ENCODE measurements around the gene CDH23. TPM values are rescaled to one million over a fixed set of nuclear protein-coding genes. Genes with fewer than 3 reads are reported as not detected.

The CDH23 gene
- total RNA-seq, 2 experiments from 2014 or later = 1.6 TPM

GRCh38 chr10:71614946-71615345 is 218.2 kb downstream of the CDH23 start:
- CTCF ChIA-PET = no interaction called here
- no peaks in the 10 kb centered on the region for H3K4me1 Mint-ChIP-seq (ENCODE audit: low read depth)
- intact Hi-C loops (cut with micrococcal nuclease) = no loop called here
- H3K27me3 Mint-ChIP-seq (ENCODE audit: low read depth) = no peaks in the 10 kb centered on the region
- no peak overlapping the region for H3K27ac Mint-ChIP-seq
- no peaks in the 10 kb centered on the region for H3K9me3 Mint-ChIP-seq
- H3K36me3 Mint-ChIP-seq (ENCODE audit: low read depth) = no peaks in the 10 kb centered on the region
- no peak overlapping the region for H3K4me3 Mint-ChIP-seq
- DNase-seq = no peak

- DNase-seq = no peak
Measured at GRCh38 chr10:71615538-71616329, 219.0 kb downstream of the CDH23 start.

GRCh38 chr10:71616817-71617654 is 220.3 kb downstream of the CDH23 start:
- Mint-ChIP-seq H3K27ac (no peak overlapping the region), H3K27me3 (ENCODE audit: low read depth) (no peaks in the 10 kb centered on the region), H3K4me3 (no peak overlapping the region), H3K4me1 (ENCODE audit: low read depth) (no peaks in the 10 kb centered on the region), H3K36me3 (ENCODE audit: low read depth) (no peaks in the 10 kb centered on the region), H3K9me3 (no peaks in the 10 kb centered on the region)
- intact Hi-C loops (cut with micrococcal nuclease) = no loop called here
- CTCF ChIA-PET = no interaction called here
- DNase-seq = no peak

More at GRCh38 chr10:71615538-71616329, 219.0 kb downstream of the CDH23 start:
- Mint-ChIP-seq H3K27ac (no peak overlapping the region), H3K36me3 (ENCODE audit: low read depth) (no peaks in the 10 kb centered on the region), H3K4me3 (no peak overlapping the region), H3K27me3 (ENCODE audit: low read depth) (no peaks in the 10 kb centered on the region), H3K9me3 (no peaks in the 10 kb centered on the region), H3K4me1 (ENCODE audit: low read depth) (no peaks in the 10 kb centered on the region)
- CTCF ChIA-PET = no interaction called here
- intact Hi-C loops (cut with micrococcal nuclease) = no loop called here

DNA sequence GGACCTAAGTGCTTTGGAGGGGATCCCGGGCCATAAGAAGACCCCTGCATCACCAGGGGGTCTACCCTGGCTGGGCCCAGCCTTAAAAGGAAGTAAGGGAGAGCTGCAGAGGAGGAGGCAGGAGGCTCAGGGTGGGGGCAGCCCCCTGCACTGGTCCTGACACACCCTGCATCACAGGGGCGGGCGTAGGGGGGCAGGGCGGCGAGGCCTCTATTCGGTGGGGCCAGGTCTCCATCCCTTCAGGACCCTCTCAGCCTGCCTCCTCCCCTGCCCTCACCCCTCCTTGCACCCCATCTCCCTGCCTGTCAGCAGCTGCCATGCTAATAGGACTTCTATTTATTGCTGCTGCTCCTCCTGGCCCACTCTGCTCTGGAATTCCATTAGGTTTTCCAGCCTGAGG is 221.5 kb downstream of the CDH23 start:
- Mint-ChIP-seq H3K36me3 (ENCODE audit: low read depth) (no peaks in the 10 kb centered on the region), H3K4me1 (ENCODE audit: low read depth) (no peaks in the 10 kb centered on the region), H3K9me3 (no peaks in the 10 kb centered on the region), H3K27me3 (ENCODE audit: low read depth) (no peaks in the 10 kb centered on the region), H3K4me3 (no peak overlapping the region), H3K27ac (no peak overlapping the region)
- CTCF ChIA-PET = interaction anchor here (0.9 to 1.0 kb wide), 2 partner anchors 90 to 234 kb away, joined by 3 read pairs; no protein-coding TSS in a partner anchor
- no peak for DNase-seq
- intact Hi-C loops (cut with micrococcal nuclease) = no loop called here

GRCh38 chr10:71618598-71618997 is 221.9 kb downstream of the CDH23 start:
- CTCF ChIA-PET = interaction anchor here (0.9 to 1.0 kb wide), 2 partner anchors 89 to 234 kb away, joined by 3 read pairs; no protein-coding TSS in a partner anchor
- Mint-ChIP-seq H3K27me3 (ENCODE audit: low read depth) (no peaks in the 10 kb centered on the region), H3K4me3 (no peak overlapping the region), H3K36me3 (ENCODE audit: low read depth) (no peaks in the 10 kb centered on the region), H3K4me1 (ENCODE audit: low read depth) (no peaks in the 10 kb centered on the region), H3K9me3 (no peaks in the 10 kb centered on the region), H3K27ac (no peak overlapping the region)
- DNase-seq = no peak
- intact Hi-C loops (cut with micrococcal nuclease) = no loop called here

DNA sequence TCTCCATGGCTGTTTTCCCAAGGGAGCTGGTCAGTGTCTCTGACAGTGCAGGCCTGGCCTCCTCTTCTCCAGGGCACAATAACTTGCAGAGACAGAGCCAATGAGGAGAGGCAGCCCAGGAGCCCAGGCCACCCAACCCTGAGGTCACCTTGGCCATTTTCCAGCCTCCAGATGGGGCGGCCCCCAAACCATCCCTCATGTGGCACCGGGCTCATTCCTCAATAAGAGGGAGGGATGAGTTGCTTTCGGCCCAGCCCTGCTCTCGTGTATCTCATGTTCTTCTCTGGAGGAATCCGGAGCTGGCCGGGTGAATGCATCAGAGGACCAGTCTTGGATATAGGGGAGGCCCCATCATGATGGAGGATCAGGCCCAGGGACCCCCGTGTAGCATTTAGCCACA is 223.9 kb downstream of the CDH23 start:
- no peaks in the 10 kb centered on the region for H3K9me3 Mint-ChIP-seq
- H3K27ac Mint-ChIP-seq = no peak overlapping the region
- no peak overlapping the region for H3K4me3 Mint-ChIP-seq
- intact Hi-C loops (cut with micrococcal nuclease) = no loop called here
- DNase-seq = no peak
- CTCF ChIA-PET = no interaction called here
- no peaks in the 10 kb centered on the region for H3K4me1 Mint-ChIP-seq (ENCODE audit: low read depth)
- H3K36me3 Mint-ChIP-seq (ENCODE audit: low read depth) = no peaks in the 10 kb centered on the region
- no peaks in the 10 kb centered on the region for H3K27me3 Mint-ChIP-seq (ENCODE audit: low read depth)

DNA sequence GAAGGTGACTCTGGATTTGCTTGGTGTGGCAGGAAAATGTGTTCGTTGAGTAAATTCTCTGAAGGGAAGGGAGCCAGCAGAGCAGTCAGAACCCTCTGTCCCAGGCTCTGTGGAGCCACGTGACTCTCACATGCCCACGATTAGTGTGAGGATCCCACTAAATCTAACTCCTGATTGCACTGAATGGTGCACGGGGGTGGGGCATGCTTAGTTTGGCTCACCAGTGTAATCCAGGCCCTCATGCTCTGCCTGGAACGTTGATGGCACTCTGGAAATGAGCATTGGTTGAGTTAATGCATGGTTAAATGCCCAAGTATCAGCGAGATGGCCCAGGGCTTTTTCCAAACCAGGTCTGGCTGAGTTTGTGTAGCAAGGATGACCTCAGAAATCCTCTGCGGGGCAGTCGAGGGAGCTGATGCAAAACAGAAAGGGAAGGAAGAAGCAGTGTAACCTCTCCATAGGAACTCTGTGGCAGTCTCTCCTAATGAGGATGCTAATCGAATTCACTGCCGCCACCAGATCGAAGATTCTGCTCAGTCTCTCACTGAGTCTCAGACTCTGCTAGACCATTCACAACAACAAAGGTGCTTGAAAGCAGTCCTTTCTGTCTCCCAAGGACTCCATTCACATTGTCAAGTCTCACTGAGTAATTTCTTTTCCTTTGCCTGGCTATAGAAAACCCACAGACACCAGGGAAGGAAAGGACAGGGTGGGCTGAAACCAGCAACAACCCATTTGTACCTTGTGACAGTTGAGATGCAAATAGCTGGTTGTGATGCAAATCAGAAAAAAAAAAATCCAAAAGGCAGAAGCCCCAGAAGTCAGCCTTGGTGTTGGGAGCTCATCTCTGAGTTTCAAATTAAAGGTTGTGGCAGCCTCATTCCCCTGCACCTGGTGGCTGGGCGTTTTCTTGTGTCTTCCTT is 224.8 kb downstream of the CDH23 start:
- Mint-ChIP-seq H3K27me3 (ENCODE audit: low read depth) (no peaks in the 10 kb centered on the region), H3K36me3 (ENCODE audit: low read depth) (no peaks in the 10 kb centered on the region), H3K9me3 (no peaks in the 10 kb centered on the region), H3K4me1 (ENCODE audit: low read depth) (no peaks in the 10 kb centered on the region), H3K27ac (no peak overlapping the region), H3K4me3 (no peak overlapping the region)
- intact Hi-C loops (cut with micrococcal nuclease) = no loop called here
- no peak for DNase-seq
- CTCF ChIA-PET = interaction anchor here (0.9 to 1.5 kb wide), 3 partner anchors 11 to 274 kb away, joined by 3 to 6 read pairs (median 3); no protein-coding TSS in a partner anchor

GRCh38 chr10:71622154-71622526 is 225.4 kb downstream of the CDH23 start:
- H3K36me3 Mint-ChIP-seq (ENCODE audit: low read depth) = no peaks in the 10 kb centered on the region
- no peak overlapping the region for H3K4me3 Mint-ChIP-seq
- no peak for DNase-seq
- intact Hi-C loops (cut with micrococcal nuclease) = no loop called here
- H3K4me1 Mint-ChIP-seq (ENCODE audit: low read depth) = no peaks in the 10 kb centered on the region
- H3K27me3 Mint-ChIP-seq (ENCODE audit: low read depth) = no peaks in the 10 kb centered on the region
- CTCF ChIA-PET = interaction anchor here (0.9 to 1.5 kb wide), 3 partner anchors 11 to 274 kb away, joined by 3 to 6 read pairs (median 3); no protein-coding TSS in a partner anchor
- no peak overlapping the region for H3K27ac Mint-ChIP-seq
- H3K9me3 Mint-ChIP-seq = no peaks in the 10 kb centered on the region

DNA sequence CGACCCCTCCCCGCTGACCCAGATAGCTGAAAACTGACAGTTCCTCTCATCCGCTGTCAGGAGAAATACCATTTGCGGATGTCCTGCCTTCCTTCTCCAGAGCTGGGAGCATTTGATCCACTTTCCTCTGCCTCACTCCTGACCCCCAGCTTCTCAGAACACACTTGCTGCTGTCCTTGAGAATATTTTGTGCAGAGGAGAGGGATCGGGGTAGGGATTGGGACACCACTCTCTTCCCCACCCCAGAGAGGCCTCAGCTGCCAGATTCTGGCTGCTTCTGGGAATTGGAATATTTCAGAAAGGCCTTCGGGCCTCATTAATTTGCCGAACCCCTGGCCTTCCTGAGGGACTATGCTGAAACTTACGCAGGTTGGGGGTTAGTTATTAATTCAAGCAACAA is 225.9 kb downstream of the CDH23 start:
- H3K4me1 Mint-ChIP-seq (ENCODE audit: low read depth) = no peaks in the 10 kb centered on the region
- H3K36me3 Mint-ChIP-seq (ENCODE audit: low read depth) = no peaks in the 10 kb centered on the region
- DNase-seq = no peak
- no peaks in the 10 kb centered on the region for H3K27me3 Mint-ChIP-seq (ENCODE audit: low read depth)
- no peak overlapping the region for H3K4me3 Mint-ChIP-seq
- CTCF ChIA-PET = interaction anchor here (0.9 to 1.5 kb wide), 3 partner anchors 12 to 16 kb away, joined by 3 read pairs; no protein-coding TSS in a partner anchor
- H3K27ac Mint-ChIP-seq = no peak overlapping the region
- intact Hi-C loops (cut with micrococcal nuclease) = no loop called here
- no peaks in the 10 kb centered on the region for H3K9me3 Mint-ChIP-seq

DNA sequence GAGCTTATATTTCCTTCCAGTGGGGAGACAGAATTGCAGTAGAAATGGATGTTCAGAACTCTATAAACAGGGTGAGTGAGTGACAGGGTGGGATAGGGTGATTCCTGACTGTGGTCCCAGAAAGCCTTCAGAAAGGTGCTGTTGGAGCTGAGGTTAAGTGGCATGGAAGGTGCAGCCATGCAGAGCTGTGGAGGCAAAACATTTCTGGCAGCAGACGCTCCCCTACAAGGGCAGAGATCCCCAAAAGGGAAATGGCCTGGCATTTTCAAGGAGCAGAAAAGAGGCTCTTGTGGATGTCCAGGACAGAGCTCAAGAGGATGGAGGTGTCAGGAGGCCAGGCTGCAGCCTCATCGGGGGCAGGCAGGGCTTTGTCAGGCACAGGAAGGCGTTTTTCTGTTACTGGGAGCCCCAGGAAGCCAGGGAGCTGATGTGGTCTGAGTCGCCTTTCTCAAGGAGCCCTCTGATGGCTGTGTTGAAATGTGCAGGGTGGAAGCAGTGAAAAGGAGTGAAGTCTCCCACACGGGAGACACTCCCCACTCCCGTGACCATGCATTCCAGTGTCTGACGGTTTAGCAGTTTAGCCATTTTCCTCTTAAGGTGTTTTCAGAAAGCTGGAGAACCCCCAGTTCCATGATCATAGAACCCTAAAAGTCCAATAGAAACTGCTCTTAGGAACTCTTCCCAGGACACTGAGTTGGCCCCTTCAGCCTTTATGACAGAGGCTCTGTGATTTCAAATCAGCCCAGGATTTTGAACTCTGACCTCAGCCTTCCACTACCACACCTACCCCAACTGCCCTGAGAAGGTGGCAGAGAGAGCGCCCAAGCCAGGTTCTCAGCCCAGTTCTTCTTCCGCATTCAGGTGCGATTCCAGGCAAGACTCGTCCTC is 226.6 kb downstream of the CDH23 start:
- DNase-seq = peak; percentile 10
- Mint-ChIP-seq H3K27ac (no peak overlapping the region), H3K4me3 (no peak overlapping the region), H3K4me1 (ENCODE audit: low read depth) (no peaks in the 10 kb centered on the region), H3K27me3 (ENCODE audit: low read depth) (no peaks in the 10 kb centered on the region), H3K9me3 (no peaks in the 10 kb centered on the region), H3K36me3 (ENCODE audit: low read depth) (no peaks in the 10 kb centered on the region)
- intact Hi-C loops (cut with micrococcal nuclease) = no loop called here
- CTCF ChIA-PET = interaction anchor here (0.6 to 1.5 kb wide), 4 partner anchors 13 to 308 kb away, joined by 3 read pairs; no protein-coding TSS in a partner anchor

- DNase-seq = no peak
- Mint-ChIP-seq H3K27me3 (ENCODE audit: low read depth) (no peaks in the 10 kb centered on the region), H3K4me1 (ENCODE audit: low read depth) (no peaks in the 10 kb centered on the region), H3K36me3 (ENCODE audit: low read depth) (no peaks in the 10 kb centered on the region), H3K27ac (no peak overlapping the region), H3K9me3 (no peaks in the 10 kb centered on the region), H3K4me3 (no peak overlapping the region)
- intact Hi-C loops (cut with micrococcal nuclease) = no loop called here
- CTCF ChIA-PET = interaction anchor here (0.8 to 1.3 kb wide), 2 partner anchors 13 to 14 kb away, joined by 3 read pairs; no protein-coding TSS in a partner anchor
Measured at GRCh38 chr10:71623986-71624291, 227.2 kb downstream of the CDH23 start.
